GM19463 (cell line): ENCODE results near the gene ZNF605.
"Not testable (repeated sequence)": the region's sequence is repeated elsewhere in the genome, so short reads cannot be mapped to it uniquely, and the experiment has no call there.

Experiments used
- ATAC-seq: cut with Tn5 transposase; IDR thresholded peaks from one replicate; pipeline ENCODE4 v1.9.1; 2021; ENCODE audit warnings: mild to moderate bottlenecking, moderate library complexity; ENCODE audit not compliant: unreplicated experiment

ZNF605 gene

GRCh38 chr12:132908145-132909029, 47.7 kb downstream of the ZNF605 start:
- peak; percentile 86 for ATAC-seq

DNA sequence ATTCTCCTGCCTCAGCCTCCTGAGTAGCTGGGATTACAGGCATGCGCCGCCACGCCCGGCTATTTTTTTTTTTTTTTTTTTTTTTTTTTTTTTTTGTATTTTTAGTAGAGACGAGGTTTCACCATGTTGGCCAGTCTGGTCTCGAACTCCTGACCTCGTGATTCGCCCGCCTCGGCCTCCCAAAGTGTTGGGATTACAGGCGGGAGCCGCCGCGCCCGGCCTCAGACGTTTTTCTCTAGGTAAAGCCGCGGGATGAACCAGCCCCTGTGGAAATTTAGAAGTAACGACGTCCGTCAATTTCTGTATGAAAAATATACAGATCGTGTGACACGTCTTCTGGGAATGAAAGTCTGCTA, 48.3 kb downstream of the ZNF605 start:
- not testable (repeated sequence) for ATAC-seq

DNA sequence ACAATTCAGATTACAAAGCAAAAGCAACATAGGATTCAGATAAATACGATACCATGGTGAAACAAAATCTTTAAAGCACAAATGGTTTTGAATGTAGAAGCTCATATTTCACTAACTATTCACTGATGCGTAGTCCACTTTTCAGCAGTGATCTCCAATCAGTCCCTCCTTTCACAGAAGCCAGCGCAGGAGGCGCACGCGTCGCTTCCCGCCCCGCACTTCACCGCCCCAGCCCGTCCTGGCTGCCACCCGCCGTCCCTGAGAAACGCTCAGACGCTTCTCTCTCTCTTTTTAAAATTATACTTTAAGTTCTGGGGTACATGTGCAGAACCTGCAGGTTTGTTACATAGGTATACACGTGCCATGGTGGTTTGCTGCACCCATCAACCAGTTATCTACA, 48.9 kb downstream of the ZNF605 start:
- ATAC-seq = no peak

DNA sequence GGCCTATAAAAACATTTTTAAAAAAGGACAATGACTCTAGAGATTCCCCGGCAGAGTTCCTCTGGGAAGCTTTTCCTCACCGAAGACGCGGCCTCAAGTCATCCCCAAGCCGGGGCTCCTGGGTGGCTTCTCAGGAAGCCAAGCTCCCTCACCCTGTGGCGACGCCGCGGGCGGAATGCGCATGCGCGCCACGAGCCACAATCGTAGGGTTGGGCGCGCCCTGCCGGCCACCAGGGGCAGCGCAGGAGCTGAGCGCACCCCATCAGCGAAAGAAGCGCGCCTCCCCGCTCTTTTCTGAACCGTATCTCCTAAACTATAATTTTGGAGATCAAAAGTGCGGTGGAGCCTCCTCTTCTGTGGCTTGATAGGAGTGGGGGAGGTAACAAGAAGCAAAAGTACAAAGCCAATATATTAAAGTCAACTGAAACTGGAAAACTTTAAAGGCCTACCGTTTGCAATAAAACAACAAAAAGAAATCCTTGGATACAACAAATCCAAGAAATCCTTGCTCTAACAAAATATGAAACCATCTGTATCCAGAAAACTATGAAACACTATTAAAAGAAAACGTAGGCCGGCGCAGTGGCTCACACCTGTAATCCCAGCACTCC, 51.3 kb downstream of the ZNF605 start:
- no peak for ATAC-seq

DNA sequence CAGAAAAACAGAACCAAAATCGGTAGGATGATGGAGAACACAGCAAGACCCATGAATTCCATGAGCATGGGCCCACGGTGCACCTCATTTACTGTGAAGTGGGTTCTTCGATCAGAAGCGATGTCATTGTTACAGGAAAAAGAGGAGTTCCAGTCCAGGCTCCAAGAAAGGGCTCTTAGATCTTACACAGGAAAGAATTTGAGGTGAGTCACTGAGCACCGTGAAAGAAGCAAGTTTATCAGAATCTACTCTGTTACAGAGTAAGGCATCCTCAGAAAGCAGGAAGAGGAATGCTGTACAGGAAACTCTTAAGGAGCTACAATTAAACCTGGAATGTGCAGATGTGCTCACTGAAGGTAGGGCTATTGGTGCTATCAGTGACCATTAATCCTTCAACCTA, 57.1 kb downstream of the ZNF605 start:
- ATAC-seq = no peak

DNA sequence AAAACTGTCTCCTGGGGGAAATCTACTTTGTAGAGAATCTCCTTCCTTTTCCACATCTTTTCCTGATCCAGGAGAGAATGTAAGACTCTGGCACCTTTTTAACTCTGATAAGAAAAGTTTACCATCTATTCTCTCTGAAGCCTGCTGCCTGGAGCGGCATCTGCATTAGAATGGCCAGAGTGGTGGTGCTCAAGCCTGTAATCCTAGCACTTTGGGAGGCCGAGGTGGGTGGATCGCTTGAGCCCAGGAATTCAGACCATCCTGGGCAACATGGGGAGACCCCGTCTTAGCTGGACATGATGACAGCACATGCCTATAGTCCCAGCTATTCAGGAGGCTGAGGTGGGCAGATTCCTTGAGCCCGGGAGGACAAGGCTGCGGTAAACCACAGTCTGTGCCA, 67.3 kb downstream of the ZNF605 start:
- ATAC-seq = no peak

DNA sequence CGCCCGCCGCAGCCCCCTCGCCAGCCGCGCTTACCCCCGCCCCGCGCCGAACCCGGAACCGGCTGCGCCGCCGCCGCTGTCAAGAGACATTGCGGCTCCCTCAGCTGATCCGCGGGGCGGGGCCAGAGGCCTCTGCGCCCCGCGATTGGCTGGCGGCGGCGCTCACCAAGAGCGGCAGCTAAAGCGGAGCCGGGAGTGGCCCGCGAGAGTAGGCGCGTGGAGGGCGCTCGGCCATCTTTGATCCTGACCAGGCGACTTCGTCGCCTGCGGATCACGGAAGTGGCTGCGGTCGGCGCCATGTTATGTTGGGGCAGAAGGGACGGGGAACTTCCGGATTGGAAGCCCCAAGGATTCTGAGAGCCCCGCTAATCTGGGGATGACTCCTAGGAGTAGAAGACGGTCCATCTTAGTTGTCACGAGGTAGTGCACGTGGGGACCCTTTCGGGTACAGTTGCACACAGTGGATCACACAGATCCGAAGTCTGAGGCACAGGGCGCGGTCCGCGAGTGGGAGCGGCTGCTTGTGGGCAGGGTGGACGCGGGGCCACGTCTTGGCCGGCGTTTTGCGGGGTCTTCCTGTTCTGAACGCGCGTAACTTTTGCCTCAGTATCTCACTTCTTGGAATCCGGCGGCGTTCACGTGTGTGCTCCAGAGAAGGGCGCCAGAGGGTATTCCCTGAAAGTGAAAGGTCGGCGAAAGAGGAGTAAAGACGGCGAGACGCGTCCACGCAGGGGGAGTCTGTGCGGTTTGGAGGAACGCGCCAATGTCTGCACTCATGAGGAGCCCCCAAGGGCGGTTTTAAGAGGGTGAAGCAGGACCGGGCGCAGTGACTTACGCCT, 68.4 kb downstream of the ZNF605 start, which contains the start of gene CHFR:
Gene CHFR, minus strand, starts transcription at position 93 of the 839 bp plus-strand sequence. CDS start 277 bp downstream, outside the sequence.
- ATAC-seq = peak; percentile 99

- no peak for ATAC-seq
Observed at GRCh38 chr12:132886529-132887477, 69.3 kb downstream of the ZNF605 start.

GRCh38 chr12:132881818-132882217, 74.3 kb downstream of the ZNF605 start:
- no peak for ATAC-seq

DNA sequence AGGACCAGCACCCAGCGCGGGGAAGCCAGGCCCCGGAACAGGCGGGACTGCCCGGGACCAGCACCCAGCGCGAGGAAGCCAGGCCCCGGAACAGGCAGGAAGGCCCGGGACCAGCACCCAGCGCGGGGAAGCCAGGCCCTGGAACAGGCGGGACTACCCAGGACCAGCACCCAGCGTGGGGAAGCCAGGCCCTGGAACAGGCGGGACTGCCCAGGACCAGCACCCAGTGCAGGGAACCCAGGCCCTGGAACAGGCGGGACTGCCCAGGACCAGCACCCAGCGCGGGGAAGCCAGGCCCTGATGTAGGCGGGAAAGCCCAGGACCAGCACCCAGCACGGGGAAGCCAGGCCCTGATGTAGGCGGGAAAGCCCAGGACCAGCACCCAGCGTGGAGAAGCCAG, 81.5 kb downstream of the ZNF605 start:
- ATAC-seq = not testable (repeated sequence)

DNA sequence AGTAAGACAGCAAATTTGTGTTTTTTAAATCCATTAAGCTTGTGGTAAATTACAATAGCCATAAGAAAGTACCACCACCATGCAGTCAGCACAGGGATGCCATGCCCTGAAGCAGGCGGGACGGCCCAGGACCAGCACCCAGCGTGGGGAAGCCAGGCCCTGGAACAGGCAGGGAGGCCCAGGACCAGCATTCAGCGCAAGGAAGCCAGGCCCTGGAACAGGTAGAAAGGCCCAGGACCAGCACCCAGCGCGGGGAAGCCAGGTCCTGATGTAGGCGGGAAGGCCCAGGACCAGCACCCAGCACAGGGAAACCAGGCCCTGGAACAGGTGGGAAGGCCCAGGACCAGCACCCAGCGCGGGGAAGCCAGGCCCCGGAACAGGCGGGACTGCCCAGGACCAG, 81.9 kb downstream of the ZNF605 start:
- ATAC-seq = no peak

DNA sequence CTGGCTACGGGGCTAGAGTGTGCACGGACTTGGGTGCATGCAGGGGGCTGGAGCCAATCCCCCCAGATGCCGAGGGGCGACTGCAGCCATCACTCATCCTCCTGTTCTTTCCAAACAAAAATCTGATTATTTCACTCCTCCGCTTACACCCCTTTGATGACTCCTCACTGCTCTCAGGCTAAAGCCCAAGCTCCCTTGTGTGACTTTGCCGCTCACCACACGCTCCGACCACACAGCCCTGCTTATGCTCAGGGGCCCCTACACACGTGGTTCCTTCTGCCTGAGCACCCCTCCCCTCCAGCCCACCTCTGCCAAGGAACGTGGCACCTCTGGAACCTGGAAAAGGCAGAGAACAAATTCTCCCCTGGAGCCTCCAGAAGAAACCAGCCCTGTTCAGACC, 82.4 kb downstream of the ZNF605 start:
- ATAC-seq = no peak

- no peak for ATAC-seq
Observed at GRCh38 chr12:132872975-132873421, 83.1 kb downstream of the ZNF605 start.

GRCh38 chr12:132872073-132872855, 83.8 kb downstream of the ZNF605 start:
- ATAC-seq = no peak

GRCh38 chr12:132869551-132869950, 86.6 kb downstream of the ZNF605 start:
- ATAC-seq = no peak
